Gastroesophageal sphincter (tissue), 3 donors: Measurements from ENCODE around the gene ASPG.

Experiments
- EP300 ChIP-seq: sonication (generic); formaldehyde crosslinking; IDR thresholded peaks from one replicate; pipeline ENCODE4 v1.6.1; 2017; ENCODE audit warnings: antibody characterized with exemption, mild to moderate bottlenecking
- POLR2A ChIP-seq, 2 donors: fragments of 450-650 bp; IDR thresholded peaks; one replicate each; pipeline ENCODE4 v1.6.1; 2017; ENCODE audit warnings: antibody characterized with exemption in 2 of 2, mild to moderate bottlenecking in 2 of 2, moderate library complexity in 1 of 2
- TF ChIP-seq, protein P1 (sequence below), 4 experiments: fragments of 200-600 bp in 2 of 4; fragments of 450-650 bp in 2 of 4; sonication (generic) in 1 of 4; IDR thresholded peaks; one replicate each; pipeline ENCODE4 v1.5.1; 2017 to 2019; ENCODE audit warnings: antibody characterized with exemption in 4 of 4, mild to moderate bottlenecking in 2 of 4, moderate library complexity in 2 of 4

DNA sequence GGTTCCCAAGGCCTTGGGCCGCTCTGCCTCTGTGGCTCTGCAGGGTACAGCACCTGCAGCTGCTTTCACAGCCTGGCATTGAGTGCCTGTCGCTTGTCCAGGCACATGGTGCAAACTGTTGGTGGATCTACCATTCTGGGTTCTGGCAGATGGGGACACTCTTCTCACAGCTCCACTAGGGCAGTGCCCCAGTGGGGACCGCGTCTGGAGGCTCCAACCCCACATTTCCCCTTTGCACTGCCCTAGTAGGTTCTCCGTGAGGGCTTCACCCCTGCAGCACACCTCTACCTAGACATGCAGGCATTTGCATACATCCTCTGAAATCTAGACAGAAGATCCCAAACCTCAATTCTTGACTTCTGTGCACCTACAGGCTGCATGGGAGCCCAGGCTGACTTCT is 19.2 kb upstream of the ASPG start:
- TF ChIP-seq, protein P1, sequence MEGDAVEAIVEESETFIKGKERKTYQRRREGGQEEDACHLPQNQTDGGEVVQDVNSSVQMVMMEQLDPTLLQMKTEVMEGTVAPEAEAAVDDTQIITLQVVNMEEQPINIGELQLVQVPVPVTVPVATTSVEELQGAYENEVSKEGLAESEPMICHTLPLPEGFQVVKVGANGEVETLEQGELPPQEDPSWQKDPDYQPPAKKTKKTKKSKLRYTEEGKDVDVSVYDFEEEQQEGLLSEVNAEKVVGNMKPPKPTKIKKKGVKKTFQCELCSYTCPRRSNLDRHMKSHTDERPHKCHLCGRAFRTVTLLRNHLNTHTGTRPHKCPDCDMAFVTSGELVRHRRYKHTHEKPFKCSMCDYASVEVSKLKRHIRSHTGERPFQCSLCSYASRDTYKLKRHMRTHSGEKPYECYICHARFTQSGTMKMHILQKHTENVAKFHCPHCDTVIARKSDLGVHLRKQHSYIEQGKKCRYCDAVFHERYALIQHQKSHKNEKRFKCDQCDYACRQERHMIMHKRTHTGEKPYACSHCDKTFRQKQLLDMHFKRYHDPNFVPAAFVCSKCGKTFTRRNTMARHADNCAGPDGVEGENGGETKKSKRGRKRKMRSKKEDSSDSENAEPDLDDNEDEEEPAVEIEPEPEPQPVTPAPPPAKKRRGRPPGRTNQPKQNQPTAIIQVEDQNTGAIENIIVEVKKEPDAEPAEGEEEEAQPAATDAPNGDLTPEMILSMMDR (IDR thresholded peaks at IDR 0.05) = no peak
- TF ChIP-seq POLR2A (IDR thresholded peaks at IDR 0.05) (no peak), EP300 (no peak)
